NCI-H1417 treated with DMSO at 0.1 percent for 48 hours (cell line): ENCODE data around the gene C15orf61.

Source experiments
- DNase-seq: peaks from one replicate; lab custom pipeline; 2025; lab: John Stamatoyannopoulos, UW

Gene C15orf61

DNA sequence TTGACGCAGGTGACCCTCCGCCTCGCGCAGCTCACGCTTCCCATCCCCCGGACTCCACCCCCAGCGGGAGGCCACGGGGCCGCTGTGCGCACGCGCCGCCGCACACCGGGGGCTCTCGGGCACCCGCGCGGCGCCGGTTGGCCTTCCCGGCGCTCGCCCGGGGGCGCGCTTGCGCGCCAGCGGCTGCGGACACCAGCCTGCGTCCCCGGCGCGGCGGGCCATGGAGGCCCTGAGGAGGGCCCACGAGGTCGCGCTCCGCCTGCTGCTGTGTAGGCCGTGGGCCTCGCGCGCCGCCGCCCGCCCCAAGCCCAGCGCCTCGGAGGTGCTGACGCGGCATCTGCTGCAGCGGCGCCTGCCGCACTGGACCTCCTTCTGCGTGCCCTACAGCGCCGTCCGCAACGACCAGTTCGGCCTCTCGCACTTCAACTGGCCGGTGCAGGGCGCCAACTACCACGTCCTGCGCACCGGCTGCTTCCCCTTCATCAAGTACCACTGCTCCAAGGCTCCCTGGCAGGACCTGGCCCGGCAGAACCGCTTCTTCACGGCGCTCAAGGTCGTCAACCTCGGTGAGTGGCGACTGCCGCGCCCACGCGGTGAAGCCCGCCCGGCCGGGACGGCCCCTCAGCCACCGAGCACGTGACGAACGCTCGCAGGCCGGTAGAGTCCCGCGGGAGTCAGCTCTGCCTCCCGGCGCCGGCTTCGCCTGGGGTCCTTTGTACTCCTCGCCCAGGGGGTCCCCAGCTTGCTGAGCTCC is at the start of gene C15orf61:
C15orf61 (plus strand) TSS at position 103 of the 754 bp plus-strand sequence; CDS start at position 221, 118 bp downstream.
- DNase-seq = peak; percentile 58

DNA sequence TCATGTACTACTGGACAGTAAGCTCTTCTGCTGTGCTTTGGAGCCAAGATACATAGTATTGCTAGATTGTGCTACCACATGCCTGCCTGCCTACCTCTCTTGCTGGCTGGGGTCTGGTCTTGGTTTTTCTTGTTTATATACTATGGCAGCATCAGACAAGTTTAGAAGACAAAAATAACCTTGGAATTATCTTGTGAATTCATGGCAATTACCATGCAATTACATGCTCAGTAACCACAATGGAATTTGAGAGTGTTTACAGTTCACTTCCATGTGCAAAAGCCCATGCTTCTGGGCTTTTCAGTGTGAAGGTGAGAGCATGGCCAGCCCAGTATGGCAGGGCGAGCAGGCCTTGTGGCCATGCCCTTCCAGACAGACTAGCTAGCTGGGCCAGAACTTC is 48.0 kb upstream of the C15orf61 start:
- no peak for DNase-seq

DNA sequence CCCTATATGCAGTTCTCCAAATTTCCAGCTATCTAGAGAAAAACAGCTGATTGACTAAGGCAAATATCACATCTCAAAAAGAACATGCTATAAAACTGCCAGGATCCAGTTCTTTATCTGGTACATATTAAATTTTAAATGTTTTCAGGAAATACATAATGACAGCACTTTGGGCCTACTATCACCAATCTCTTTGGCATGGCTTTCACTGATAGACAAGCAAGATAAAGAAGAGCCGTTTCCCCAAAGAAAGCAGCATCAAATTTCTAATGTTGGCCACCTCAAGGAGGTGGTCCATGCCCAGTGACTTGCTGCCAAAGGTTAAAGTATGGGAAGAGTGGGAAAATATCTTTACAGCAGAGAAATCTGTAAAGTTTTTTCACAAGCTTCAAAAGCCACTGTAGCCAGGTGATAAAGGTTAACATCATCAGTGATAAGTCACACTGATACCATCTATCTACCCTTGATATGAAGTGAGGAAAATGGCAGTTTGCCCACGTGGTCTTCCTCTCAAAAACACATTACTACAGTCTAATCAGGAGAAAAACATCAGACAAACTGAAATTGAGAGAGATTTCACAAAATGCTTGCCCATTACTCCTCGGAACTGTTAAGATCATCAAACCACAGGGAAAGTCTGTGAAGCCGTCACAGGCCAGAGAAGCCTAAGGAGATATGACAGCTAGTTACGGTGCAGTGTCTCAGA is 46.4 kb upstream of the C15orf61 start:
- DNase-seq = no peak

DNA sequence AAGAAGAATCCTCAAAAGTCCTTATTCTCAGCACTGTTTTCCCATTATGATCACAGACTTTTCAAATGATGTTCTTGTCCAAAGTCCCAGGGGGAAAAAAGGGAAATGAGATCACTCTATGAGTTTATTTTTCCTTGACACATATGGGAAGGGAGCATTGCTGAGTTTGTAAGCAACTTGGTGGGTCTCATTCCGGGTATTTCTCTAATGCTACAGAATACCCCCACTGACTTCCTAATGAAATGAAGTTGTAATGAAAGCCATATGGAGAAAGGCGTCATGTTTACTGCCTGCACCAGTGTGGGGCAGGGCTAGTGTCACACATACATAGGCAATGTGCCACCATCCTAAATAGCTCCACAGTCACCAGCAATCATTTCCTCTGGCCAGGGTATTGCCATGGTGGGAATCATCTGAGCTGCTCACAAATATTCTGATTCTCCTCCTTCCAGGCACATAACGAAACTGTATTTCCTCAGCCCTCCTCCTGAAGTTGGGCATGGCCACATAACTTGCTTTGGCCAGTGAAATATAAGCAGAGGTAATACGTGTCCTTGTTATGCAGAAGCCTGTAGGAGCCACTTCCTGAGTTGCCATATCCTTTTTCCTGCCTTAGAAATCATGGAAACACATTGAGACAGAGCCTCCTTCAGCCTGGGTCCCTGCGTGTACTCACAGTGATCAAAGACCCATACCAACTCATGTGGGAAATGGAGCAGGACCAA is 41.0 kb upstream of the C15orf61 start:
- no peak for DNase-seq

DNA sequence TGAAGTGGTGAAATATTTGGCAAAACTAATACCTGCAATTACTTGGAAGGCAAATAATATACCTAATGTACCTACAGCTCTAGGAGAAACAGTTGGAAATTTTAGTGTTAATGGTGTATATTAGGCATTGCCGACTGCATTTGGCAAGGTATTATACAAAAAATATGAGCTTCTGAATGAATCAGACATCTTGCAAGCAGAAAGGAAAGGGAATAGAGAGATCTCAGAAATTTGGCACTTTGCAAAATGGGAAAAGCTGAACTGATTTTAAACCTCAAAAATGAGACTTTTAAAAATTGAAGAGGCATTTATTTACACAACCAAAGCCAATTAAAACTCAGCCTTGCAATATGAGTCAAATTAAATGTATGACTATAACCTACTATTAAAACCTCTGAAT is 40.2 kb upstream of the C15orf61 start:
- no peak for DNase-seq

DNA sequence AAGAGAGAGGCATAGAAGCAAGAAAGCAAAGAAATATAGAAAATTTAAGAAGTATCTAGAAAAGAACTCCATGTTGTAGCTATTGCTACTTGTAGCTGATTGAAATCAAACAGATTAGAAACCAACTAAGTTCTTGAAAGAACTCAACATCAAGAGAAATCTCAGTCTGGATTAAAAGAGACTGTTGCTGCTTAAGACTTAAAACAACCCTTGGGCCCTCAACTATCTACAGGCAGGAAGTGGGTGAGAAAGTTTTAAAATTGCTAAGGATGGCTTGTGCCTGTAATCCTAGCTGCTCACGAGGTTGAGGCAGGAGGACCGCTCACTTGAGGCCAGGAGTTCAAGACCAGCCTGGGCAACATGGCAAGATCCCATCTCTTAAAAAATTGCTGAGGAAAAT is 39.3 kb upstream of the C15orf61 start:
- DNase-seq = no peak

DNA sequence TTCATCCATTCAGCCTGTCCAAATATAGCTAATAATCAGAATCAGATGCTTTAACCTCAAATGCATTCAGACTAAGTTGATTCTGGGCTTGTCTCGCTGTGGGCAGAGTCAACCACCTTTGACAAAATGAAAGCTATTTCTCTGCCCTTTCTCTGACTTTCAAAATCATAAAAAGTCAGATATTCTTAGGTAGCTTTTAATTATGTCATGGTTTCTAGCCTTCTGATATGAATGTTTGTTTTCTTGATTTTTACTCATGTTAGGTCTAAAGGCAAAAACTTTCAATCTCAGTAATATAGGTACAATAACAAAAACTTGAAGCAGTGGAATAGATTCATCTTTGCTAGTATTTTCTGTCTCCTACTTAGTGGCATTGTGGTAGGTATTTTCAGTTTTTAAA is 25.3 kb upstream of the C15orf61 start:
- no peak for DNase-seq

DNA sequence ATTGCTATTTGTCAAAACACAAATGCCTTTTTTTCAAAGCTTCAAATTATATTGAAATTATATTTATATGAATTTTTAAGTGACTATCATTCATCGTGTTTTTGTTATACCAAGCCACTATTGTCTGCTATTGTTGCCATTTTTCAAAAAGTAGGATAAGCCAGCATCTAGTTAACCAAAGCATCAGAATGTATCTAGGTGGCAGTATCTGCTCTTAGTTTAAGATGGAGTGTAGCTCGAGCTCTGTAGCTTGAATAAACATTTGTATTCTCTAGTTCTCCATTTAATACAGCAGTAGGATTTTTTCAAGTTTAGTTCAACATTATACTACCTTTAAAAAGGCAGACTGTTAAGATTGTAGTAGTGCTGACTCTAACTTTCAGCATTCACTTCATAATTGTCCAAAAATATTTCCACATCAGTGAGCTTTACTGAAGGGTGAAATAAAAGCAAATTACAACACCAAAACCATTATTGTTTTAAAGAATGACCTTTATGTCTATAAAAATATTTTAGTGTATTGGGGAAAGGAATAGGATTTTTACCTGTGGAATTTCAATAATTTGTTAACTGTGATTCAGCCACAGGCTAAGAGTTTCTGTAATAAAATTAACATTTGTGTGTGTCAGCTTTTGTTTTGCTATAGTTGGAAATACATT is 19.6 kb upstream of the C15orf61 start:
- no peak for DNase-seq

DNA sequence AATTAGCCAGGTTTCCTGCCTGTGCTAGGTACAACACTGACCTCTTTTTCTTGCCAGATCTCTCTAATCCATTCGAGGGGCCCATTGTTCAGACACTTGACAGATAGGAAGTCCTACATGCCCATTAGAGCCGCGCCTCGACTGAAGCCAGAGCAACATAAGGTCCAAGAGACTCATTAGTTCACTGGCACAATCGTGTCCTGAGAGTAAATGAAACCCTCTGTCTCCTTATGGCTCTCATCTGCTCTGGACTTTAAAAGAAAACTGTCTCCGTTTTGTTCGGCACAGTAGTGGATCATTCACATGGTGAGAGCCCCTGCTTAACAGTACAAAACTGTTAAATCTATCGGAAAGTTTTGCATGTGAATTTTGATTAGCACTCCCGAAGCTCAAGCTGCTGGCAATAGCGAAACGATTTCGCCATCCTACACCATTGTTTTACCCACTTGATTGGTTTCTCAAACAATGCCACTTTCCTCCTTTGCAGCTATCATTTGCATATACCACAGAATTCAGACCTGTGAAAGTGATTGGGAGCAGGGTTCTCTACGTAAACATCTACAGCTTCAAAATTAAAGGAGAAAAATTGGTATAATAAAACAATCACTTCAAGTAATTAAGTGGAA is 19.0 kb upstream of the C15orf61 start:
- DNase-seq = no peak

DNA sequence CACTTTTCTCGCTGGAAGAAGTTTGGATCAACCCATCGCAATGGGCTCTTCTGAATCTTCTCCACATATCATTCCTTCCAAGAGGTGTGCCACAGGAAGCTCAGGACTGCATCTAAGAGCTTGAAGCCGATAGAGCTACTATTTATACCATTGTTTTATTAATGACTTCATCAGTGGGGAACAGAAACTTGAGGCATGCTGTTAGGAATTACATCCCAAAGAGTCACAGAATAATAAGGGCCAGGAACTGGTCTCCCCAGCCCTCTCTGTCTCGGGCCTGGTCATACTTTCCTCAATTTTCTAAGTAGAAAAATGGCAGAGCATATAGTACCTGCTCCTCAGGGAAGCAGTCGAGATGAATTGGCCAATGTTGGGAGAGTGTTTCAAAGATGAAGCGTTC is 16.9 kb upstream of the C15orf61 start:
- DNase-seq = no peak

DNA sequence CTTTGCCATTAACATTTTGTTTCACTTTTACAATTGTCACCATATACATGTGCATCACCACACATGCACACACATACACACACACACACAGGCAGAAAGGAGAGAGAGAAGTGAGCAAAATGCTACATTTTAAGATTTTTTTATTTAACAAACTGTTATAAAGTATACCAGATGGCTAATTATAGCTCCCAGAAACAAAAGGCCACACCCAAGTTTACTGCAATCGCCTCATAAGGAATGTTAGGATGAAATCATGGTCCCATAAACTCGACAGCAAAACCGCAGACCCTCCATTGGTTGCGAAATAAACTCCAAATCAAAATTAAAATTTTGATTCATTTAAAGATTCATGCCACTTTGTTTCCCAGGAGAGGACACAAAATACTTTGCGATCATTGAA is 16.1 kb upstream of the C15orf61 start:
- no peak for DNase-seq

DNA sequence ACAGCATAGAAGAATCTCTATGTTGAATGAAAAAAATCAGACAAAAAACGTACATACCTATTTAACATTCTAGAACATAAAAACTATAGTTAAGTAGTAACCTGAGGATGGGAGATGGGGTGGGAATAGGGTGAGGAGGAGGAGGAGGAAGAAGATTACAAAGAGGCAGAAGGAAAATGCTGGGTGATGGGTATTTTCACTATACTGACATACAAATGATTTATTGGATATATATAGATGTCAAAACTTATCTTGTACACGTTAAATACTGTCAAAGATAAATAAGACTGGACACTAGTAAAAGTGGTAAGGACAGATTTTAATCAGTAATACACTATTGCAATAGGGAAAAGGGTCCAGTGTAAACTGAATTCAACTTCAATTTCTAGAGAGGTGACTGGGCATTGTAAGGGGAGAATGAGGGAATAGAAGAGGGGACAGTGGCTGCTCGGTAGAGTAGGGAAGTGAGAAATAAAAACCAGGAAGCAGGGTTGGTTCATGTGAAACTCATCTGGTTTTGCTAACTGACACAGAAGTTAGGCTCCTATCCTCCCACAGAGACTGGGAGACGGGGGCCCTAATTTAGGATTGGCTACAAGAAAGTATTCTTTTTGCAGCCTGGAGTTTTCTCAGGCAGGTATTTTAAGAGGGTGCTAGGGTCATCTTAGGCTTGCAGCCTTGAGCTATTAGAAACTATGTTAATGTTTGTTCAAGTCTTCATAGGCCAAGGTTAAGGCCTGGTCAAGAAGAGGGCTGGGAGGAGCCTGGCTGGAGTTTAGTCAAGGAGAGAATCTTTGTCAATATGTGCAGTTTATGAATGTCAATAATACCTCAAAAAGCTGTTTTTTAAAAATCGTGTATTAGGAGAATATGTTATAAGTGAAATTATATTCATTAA is 15.0 kb upstream of the C15orf61 start:
- DNase-seq = no peak

DNA sequence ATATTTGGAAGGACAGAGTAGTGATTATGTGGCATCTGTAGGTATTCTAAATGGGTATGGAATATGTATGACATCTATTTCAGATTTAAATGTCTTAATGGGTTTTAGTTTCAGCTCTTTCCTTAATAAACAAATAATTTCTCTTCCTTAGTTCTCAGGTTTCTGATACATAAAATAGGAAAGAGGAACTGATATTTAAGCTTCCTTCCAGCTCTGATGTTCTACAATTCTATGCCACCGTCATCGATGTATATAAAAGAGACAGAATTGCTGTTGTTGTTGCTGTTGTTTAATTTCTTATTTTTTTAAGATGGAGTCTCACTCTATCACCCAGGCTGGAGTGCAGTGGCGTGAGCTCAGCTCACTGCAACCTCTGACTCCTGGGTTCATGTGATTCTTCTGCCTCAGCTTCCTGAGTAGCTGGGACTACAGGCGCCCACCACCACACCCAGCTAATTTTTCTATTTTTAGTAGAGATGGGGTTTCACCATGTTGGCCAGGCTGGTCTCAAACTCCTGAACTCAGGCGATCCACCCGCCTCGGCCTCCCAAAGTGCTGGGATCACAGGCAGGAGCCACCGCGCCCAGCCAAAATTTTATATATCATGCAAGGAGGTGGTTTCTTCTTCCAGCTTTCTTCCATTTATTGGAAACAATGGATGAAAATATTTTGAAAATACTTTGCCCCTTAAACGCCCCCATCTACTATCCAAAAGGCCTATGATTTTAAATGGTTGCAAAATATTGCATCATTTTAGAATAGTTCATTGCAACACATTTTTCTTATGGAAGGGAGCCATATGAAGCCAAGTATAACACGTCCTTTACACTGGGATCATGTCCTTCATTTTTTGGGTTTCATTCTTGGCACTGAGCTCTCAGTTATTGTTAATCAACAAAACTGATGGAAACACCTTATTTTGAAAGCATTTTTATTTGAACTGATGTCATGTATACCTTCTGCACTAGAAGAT is 13.9 kb upstream of the C15orf61 start:
- DNase-seq = no peak

DNA sequence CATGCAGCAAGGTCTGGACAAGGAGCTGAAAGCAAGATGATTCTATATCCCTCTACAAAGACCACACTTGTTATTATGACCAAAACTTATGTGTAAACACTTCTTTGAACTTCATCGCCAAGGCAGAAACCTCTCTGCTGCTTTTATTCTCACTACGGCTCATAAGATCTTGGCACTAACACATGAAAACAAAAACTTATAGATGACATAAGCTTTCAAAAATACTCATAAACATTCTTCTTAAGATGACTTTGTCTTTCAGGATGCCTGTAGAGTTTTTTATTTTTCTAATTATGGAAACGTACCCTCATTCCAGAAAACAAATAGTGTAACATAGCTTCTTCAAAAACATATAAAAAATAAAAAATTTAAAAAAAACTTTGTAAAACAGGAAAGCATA is 12.5 kb upstream of the C15orf61 start:
- no peak for DNase-seq

DNA sequence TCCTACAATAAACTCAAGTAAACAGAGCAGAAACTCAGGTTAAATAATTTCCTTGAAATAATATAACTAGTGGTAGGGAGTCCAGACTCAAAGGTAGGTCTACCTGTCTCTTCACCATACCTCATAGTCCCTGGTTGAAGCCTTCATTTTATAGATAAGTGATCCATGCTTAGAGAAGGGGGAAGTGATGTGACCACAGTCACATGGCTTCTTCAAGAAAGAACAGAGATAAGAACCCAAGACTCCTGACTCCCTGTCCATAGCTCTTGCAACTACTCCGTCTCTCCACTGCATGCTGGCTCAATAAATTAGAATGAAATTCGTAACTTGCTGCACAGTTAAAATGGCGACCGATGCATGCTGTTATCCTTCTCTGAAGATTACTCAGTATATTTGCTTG is 11.0 kb upstream of the C15orf61 start:
- DNase-seq = no peak

DNA sequence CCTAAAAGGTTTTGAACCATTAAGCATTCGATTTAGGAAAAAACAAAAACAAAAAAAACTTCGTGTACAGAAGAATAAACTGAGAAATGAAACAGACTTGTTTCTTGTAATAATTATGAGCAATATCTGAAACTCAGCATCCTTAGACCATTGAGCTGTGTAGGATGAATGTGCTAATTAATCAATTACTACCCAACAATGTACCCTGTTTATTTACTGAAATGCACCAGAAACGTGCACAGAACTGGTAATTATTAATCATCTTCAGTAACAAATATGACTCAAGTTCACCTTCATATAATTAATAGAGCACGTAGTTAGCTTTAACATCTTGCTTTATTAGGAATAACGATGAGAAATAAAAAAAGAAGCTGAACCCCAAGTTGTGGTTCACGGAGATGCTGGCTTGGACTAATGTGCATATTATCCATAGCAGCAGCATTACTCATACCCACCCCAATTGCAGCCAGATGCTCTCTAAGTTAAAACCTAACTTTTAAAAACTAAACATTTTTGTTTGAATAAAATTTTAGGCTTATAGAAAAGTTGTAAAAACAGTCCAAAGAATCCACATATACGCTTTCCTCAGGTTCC is 10.2 kb upstream of the C15orf61 start:
- DNase-seq = no peak

DNA sequence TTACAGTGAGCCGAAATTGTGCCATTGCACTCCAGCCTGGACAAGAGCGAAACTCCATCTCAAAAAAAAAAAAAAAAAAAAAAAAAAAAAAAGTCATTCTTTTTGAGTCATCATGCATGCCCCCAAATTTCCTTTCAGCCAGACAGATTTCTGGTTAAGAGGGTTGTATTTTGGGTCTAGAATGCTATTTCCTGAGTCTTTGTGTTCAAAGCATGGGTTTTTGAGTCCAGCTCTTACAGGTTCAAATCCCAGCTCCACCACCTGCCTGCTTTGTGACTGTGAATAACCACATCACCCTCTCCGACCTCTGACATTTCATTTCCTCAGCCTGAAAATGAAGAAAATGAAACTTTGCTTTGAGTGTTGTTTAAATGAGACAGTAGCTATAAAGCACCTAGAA is 9.3 kb upstream of the C15orf61 start:
- DNase-seq = no peak

DNA sequence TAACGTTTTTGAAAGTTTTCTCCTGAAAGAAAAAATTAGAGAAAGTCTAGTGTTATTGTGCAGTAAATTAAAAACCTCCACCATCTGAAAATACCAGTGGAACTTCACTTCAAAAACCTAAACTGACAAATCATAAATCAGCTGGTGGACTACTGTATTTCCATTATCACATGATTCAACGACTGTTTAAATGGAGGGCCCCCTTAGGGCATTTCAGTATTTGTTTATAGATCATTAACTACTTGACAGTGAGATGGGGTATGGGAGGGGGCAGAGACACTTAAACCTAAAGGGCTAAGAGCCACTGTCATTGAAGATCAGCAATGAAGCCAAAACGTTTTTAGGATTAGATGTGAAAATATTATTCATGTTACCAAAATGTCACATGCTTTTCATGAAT is 8.8 kb upstream of the C15orf61 start:
- DNase-seq = peak; percentile 72

DNA sequence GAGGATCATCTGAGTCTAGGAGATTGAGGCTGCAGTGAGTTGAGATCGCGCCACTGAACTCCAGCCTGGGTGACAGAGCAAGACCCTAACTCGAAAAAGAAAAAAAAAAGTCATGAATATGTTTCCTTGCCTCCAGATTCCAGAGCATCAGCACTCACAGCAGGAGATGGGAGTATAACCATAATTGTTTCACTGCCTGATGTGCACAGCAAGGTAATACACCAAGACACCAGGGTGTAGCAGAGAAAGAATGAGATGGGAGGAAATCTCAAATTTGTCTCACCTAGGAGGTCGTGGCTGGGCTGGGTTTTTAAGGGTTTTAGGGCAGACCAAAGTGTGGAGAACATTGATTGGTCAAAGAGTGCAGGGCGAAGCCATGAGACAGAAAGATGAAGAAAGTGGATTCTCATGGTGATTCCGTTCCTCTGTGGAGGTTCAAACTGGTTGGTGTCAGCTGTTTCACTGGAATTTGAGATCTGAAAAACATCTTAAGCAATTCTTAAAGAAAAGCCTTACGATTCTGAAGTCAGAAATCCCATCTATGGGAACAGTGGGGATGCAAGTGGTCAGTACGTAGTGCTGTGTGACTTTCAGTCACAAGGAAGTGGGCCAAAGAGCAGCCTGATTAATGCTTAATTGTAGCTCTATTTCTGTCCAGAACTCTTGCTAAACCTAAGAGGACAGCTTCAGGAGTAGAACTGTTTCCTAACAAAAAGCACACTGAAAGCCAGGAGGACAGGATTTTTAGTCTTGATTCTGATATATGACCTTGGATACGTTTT is 7.8 kb upstream of the C15orf61 start:
- DNase-seq = no peak
